Ishikawa (cell line): Measurements from ENCODE around the gene SLC6A3.

Experiments
- CEBPB ChIP-seq: IDR thresholded peaks from 2 replicates; pipeline ENCODE4 v1.6.1; 2012
- CREB1 ChIP-seq: IDR thresholded peaks from 2 replicates; pipeline ENCODE4 v1.6.1; 2012; ENCODE audit warnings: low read depth
- EGR1 ChIP-seq: IDR thresholded peaks from 2 replicates; pipeline ENCODE4 v1.6.1; 2012
- EP300 ChIP-seq: IDR thresholded peaks from 2 replicates; pipeline ENCODE4 v1.6.1; 2012; ENCODE audit warnings: borderline replicate concordance
- FOXM1 ChIP-seq: IDR thresholded peaks from 2 replicates; pipeline ENCODE4 v1.6.1; 2012; ENCODE audit warnings: low read depth, borderline replicate concordance
- NFIC ChIP-seq: IDR thresholded peaks from 2 replicates; pipeline ENCODE4 v1.6.1; 2012
- RAD21 ChIP-seq: IDR thresholded peaks from 2 replicates; pipeline ENCODE4 v1.6.1; 2012; ENCODE audit warnings: low read depth
- TAF1 ChIP-seq: IDR thresholded peaks from 2 replicates; pipeline ENCODE4 v1.6.1; 2012; ENCODE audit warnings: low read depth, mild to moderate bottlenecking
- TCF12 ChIP-seq: IDR thresholded peaks from 2 replicates; pipeline ENCODE4 v1.6.1; 2012; ENCODE audit warnings: low read depth
- TEAD4 ChIP-seq: IDR thresholded peaks from 2 replicates; pipeline ENCODE4 v1.6.1; 2012
- YY1 ChIP-seq: IDR thresholded peaks from 2 replicates; pipeline ENCODE4 v1.6.1; 2012; ENCODE audit warnings: low read depth
- ZBTB7A ChIP-seq: IDR thresholded peaks from 2 replicates; pipeline ENCODE4 v1.6.1; 2012; ENCODE audit warnings: low read depth
- TF ChIP-seq, protein P1 (sequence below): IDR thresholded peaks from 2 replicates; pipeline ENCODE4 v1.6.1; 2012
- TF ChIP-seq, protein P2 (sequence below): IDR thresholded peaks from 2 replicates; pipeline ENCODE4 v1.6.1; 2012
- TF ChIP-seq, protein P3 (sequence below): IDR thresholded peaks from 2 replicates; pipeline ENCODE4 v1.6.1; 2012; ENCODE audit warnings: low read depth, mild to moderate bottlenecking

SLC6A3 gene

DNA sequence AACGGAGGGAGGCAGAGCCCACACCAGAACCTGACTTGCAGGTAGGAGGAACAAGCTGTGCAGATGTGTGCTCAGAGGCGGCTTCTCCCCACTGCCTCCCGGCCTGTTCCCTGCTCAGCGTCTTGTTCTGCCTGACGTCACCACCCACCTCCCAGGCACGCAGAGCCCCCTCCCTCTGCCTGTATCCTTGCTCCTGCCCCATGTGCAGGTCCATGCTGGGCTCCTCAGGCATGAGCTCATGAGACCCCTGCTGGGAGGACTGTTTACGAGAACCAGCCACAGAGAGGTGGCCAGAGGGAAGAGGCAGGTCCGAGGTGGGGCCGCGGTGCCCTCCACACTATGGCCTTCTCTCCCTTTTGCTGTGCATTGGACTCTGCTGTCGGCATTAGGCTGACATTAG, 45.5 kb downstream of the SLC6A3 start:
- no peak for TF ChIP-seq TCF12
- TF ChIP-seq RAD21 = no peak
- no peak for TF ChIP-seq EGR1
- TF ChIP-seq NFIC = no peak
- TF ChIP-seq YY1 = no peak

DNA sequence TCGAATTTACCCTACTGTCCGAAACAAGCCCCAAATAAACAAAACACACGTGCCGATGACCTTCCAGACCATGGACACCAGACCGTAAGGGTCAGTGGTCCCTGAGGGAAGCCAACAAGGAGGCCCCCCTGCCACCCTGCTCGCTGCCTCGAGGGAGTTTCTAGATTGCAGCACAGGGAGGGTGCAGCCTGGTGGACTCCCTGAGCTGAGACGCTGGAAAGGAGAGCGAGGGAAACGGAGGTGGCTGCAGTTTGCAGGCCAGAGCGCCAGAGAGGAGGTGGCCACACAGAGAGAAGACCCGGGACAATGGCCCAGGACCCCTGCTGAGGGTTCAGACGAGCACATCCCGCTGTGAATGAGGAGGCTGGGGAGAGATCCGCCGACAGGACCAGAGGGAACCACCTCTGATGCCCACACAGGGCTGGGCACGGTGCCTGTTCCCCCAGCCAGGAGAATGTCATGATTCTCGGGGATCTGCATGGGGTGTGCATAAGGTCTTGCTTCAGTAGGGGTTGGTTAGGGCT, 48.9 kb downstream of the SLC6A3 start:
- no peak for TF ChIP-seq RAD21
- no peak for TF ChIP-seq EP300
- TF ChIP-seq, protein P1, sequence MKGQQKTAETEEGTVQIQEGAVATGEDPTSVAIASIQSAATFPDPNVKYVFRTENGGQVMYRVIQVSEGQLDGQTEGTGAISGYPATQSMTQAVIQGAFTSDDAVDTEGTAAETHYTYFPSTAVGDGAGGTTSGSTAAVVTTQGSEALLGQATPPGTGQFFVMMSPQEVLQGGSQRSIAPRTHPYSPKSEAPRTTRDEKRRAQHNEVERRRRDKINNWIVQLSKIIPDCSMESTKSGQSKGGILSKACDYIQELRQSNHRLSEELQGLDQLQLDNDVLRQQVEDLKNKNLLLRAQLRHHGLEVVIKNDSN = no peak
- no peak for TF ChIP-seq FOXM1
- no peak for TF ChIP-seq ZBTB7A

DNA sequence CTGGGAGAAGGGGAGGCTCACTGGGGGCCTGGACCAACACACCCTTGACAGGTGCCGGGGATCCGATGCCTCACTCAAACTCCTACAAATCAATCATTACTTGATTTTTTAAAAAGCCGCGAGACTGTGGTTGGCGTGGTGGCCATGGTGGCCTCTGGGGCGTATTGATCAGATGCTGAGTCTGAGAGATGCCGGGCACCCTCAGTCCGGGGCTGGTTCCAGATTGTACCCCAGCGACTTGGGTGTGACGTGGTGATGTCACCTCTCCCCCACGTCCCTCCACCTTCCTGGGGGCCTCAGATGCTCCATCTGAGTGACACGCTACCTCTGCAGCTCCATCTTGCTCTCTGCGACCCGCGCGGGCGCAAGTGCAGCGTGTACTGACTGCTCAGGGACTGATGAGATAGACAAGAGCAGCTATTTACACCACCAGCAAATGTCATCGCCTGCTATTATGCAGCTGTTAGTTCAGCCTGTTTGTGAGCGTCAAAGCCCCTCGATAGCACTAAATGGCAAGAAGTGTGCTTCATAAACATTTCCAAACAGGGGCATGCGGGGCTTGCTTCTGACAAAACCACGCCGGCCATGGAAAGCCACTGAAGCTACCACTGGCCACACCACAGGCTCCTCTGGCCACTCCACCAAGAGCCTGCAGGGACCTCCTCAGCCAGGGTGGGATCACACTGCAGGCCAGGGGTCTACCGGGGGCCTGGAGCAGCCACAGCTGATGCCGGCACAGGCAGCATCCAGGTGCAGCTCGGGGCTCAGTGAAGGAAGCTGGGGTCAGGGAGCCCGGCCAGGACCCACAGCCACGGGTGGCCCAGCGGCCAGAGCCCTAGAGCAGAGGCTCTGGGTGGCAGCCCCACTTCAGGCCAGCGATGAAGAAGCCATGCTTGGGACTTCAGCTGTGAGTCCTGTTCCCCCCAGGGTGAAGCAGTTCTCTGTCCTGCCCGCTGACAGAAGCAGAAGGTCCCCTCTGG, 50.1 kb downstream of the SLC6A3 start:
- no peak for TF ChIP-seq ZBTB7A
- TF ChIP-seq CREB1 = no peak
- TF ChIP-seq TCF12 = no peak
- TF ChIP-seq, protein P1 = no peak
- no peak for TF ChIP-seq EP300
- TF ChIP-seq RAD21 = no peak
- TF ChIP-seq NFIC = no peak
- TF ChIP-seq CEBPB = no peak
- TF ChIP-seq, protein P2, sequence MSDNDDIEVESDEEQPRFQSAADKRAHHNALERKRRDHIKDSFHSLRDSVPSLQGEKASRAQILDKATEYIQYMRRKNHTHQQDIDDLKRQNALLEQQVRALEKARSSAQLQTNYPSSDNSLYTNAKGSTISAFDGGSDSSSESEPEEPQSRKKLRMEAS = no peak
- no peak for TF ChIP-seq FOXM1
- TF ChIP-seq TEAD4 = no peak
- no peak for TF ChIP-seq EGR1
- TF ChIP-seq, protein P3, sequence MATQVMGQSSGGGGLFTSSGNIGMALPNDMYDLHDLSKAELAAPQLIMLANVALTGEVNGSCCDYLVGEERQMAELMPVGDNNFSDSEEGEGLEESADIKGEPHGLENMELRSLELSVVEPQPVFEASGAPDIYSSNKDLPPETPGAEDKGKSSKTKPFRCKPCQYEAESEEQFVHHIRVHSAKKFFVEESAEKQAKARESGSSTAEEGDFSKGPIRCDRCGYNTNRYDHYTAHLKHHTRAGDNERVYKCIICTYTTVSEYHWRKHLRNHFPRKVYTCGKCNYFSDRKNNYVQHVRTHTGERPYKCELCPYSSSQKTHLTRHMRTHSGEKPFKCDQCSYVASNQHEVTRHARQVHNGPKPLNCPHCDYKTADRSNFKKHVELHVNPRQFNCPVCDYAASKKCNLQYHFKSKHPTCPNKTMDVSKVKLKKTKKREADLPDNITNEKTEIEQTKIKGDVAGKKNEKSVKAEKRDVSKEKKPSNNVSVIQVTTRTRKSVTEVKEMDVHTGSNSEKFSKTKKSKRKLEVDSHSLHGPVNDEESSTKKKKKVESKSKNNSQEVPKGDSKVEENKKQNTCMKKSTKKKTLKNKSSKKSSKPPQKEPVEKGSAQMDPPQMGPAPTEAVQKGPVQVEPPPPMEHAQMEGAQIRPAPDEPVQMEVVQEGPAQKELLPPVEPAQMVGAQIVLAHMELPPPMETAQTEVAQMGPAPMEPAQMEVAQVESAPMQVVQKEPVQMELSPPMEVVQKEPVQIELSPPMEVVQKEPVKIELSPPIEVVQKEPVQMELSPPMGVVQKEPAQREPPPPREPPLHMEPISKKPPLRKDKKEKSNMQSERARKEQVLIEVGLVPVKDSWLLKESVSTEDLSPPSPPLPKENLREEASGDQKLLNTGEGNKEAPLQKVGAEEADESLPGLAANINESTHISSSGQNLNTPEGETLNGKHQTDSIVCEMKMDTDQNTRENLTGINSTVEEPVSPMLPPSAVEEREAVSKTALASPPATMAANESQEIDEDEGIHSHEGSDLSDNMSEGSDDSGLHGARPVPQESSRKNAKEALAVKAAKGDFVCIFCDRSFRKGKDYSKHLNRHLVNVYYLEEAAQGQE = no peak
- no peak for TF ChIP-seq YY1
- no peak for TF ChIP-seq TAF1

DNA sequence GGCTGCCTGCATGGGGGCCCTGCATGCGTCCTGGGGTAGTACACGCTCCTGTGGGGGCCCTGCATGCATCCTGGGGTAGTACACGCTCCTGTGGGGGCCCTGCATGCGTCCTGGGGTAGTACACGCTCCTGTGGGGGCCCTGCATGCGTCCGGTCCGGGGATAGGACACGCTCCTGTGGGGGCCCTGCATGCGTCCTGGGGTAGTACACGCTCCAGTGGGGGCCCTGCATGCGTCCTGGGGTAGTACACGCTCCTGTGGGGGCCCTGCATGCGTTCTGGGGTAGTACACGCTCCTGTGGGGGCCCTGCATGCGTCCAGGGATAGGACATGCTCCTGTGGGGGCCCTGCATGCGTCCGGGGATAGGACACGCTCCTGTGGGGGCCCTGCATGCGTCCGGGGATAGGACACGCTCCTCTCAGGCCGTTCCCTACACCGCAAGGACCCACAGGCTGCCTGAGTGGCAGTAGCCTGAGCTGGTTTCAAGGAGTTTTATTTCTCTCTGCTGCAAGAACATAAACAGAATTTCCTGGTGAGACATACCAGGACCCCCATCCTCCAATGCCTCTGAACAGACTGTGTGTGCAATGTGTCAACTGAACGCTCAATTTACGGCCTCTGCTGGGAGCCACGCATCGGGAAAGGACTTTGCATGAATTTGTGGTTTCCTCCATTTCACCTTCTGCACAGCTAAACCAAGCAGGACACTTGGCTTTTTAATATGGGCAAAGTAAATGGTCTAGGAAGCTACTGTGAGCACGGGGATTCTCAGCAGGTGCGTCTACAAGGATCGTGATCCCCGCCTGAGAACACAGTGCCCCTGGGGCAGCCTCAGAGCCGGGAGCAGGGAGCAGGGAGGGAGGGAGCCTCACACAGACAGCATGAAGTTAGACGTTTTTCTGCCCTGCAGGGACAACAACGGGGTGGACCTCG, 51.4 kb downstream of the SLC6A3 start:
- TF ChIP-seq TCF12 (no peak), TAF1 (no peak), ZBTB7A (no peak), NFIC (no peak), EGR1 (no peak), TEAD4 (no peak), FOXM1 (no peak), RAD21 (no peak), CEBPB (no peak)
- TF ChIP-seq, protein P2 = no peak
- TF ChIP-seq, protein P1 = no peak
- TF ChIP-seq, protein P3 = no peak
